Natural killer cell (primary cell): ENCODE results near the gene KBTBD7. TPM values are rescaled to one million over a fixed set of nuclear protein-coding genes. Genes with fewer than 3 reads are reported as not detected.

Source experiments
- ATAC-seq, 3 donors: fragments of 150-1000 bp in 2 of 3; fragments of 200-7000 bp in 1 of 3; cut with Tn5 transposase; 1 replicate in 1 of 3; 2 replicates in 2 of 3; pipeline ENCODE4 v1.10.0; 2021; ENCODE audit warnings: mild to moderate bottlenecking in 2 of 3, moderate library complexity in 2 of 3
- DNase-seq, 2 donors: peaks; one replicate each; pipeline versions ENCODE4 v3.0.0 to v3.0.0-alpha.2; 2013 to 2021; ENCODE audit warnings: mixed read lengths in 1 of 2
- H3K27ac ChIP-seq: one replicate; pipeline ENCODE4 v1.5.1; 2013; ENCODE audit warnings: mild to moderate bottlenecking, low read length
- H3K27me3 ChIP-seq: one replicate; pipeline ENCODE4 v1.6.1; 2013; ENCODE audit warnings: low read length; ENCODE audit not compliant: control insufficient read depth, insufficient read depth
- H3K36me3 ChIP-seq: one replicate; pipeline ENCODE4 v1.6.1; 2013; ENCODE audit warnings: low read length; ENCODE audit not compliant: control insufficient read depth, insufficient read depth
- H3K4me1 ChIP-seq: one replicate; pipeline ENCODE4 v1.6.1; 2013; ENCODE audit warnings: low read length; ENCODE audit not compliant: control insufficient read depth, insufficient read depth
- H3K4me3 ChIP-seq: one replicate; pipeline ENCODE4 v1.5.1; 2013; ENCODE audit warnings: low read length
- H3K9me3 ChIP-seq: one replicate; pipeline ENCODE4 v1.6.1; 2013; ENCODE audit warnings: low read length; ENCODE audit not compliant: control insufficient read depth, insufficient read depth
- H3K27ac Mint-ChIP-seq, 2 donors: one replicate each; pipeline ENCODE4 v1.8.0; 2022; ENCODE audit warnings: mild to moderate bottlenecking in 2 of 2, mixed read lengths in 2 of 2, moderate library complexity in 1 of 2
- H3K27me3 Mint-ChIP-seq, 2 donors: one replicate each; pipeline ENCODE4 v1.8.0; 2022; ENCODE audit warnings: low read depth in 2 of 2, mixed read lengths in 2 of 2
- H3K36me3 Mint-ChIP-seq: one replicate; pipeline ENCODE4 v1.8.0; 2022; ENCODE audit warnings: mixed read lengths
- H3K4me1 Mint-ChIP-seq, 2 donors: one replicate each; pipeline ENCODE4 v1.8.0; 2022; ENCODE audit warnings: mixed read lengths in 2 of 2
- H3K4me3 Mint-ChIP-seq: one replicate; pipeline ENCODE4 v1.8.0; 2022; ENCODE audit warnings: mild to moderate bottlenecking, moderate library complexity, mixed read lengths
- H3K9me3 Mint-ChIP-seq, 2 donors: one replicate each; pipeline ENCODE4 v1.8.0; 2022; ENCODE audit warnings: mixed read lengths in 2 of 2
- CTCF ChIP-seq: fragments of 200-600 bp; IDR thresholded peaks from one replicate; pipeline ENCODE4 v1.8.0; 2022; ENCODE audit warnings: antibody characterized with exemption
- WGBS: methylation state at CpG from one replicate; pipeline ENCODE4 v1.1.7; 2013; ENCODE audit warnings: missing lambda C conversion rate; ENCODE audit not compliant: insufficient coverage; 5-methylcytosine and 5-hydroxymethylcytosine counted together
- intact Hi-C: fragments of 100-400 bp; cut with micrococcal nuclease; formaldehyde crosslinking; loops from one replicate; pipeline ENCODE4 v1.14.2; 2022
- total RNA-seq, 4 donors: library from RNA; stranded (reverse); fragments of 120-200 nt in 1 of 4; gene quantifications; one replicate each; pipeline versions ENCODE4 v1.2.3 to v1.2.4, GENCODE V29; 2013 to 2022

KBTBD7 gene
- 1 to 10 TPM; 2.1 to 4.1 (median 3.8) TPM for total RNA-seq
- 6.9 TPM for total RNA-seq (2013)

GRCh38 chr13:41193919-41194824, at the start of gene KBTBD7:
Gene KBTBD7 (minus strand): TSS chr13:41194569. CDS start chr13:41194257, 312 bp downstream.
- peak; percentile 82 to 91 for DNase-seq
- Histone ChIP-seq H3K9me3 (no peaks in the 10 kb centered on the region), H3K27me3 (no peaks in the 10 kb centered on the region), H3K4me3 (peak within 1 kb of the TSS; percentile 59), H3K27ac (peak within 1 kb of the TSS; percentile 22), H3K36me3 (no peaks in the 10 kb centered on the region), H3K4me1 (peaks cover 12% of the 10 kb centered on the region)
- Mint-ChIP-seq H3K4me3 (peak within 1 kb of the TSS; percentile 97), H3K36me3 (no peaks in the 10 kb centered on the region), H3K9me3 (no peaks in the 10 kb centered on the region), H3K4me1 (peaks cover 26 to 28% of the 10 kb centered on the region in 2 donors), H3K27me3 (no peaks in the 10 kb centered on the region), H3K27ac (peak within 1 kb of the TSS; percentile 78 to 93)
- no peak for TF ChIP-seq CTCF
- peak; percentile 95 to 99 (median 98) for ATAC-seq
- intact Hi-C loops = loop anchor here (1.0 kb wide), 2 partner anchors 62 to 69 kb away; partner anchors contain the start of genes KBTBD6 and MTRF1
- WGBS = 15% methylated on average over 66 of the region's 66 CpGs

- intact Hi-C loops = no loop called here
- Mint-ChIP-seq H3K27ac (no peak overlapping the region), H3K4me1 (peaks cover 0 to 15% of the 10 kb centered on the region in 2 donors), H3K36me3 (no peaks in the 10 kb centered on the region), H3K9me3 (no peaks in the 10 kb centered on the region), H3K27me3 (no peaks in the 10 kb centered on the region), H3K4me3 (no peak overlapping the region)
- DNase-seq (no peak), ATAC-seq (no peak)
- Histone ChIP-seq H3K27me3 (no peaks in the 10 kb centered on the region), H3K27ac (no peak overlapping the region), H3K9me3 (no peaks in the 10 kb centered on the region), H3K36me3 (peaks cover 9% of the 10 kb centered on the region), H3K4me1 (no peaks in the 10 kb centered on the region), H3K4me3 (no peak overlapping the region)
- no peak for TF ChIP-seq CTCF
- WGBS = 95% methylated on average over 4 of the region's 4 CpGs
These were observed 47.3 kb upstream of the KBTBD7 start for GRCh38 chr13:41241626-41242025.

GRCh38 chr13:41236369-41236768, 42.0 kb upstream of the KBTBD7 start:
- Mint-ChIP-seq H3K4me1 (peaks cover 15% of the 10 kb centered on the region in 2 donors), H3K27ac (no peak overlapping the region), H3K36me3 (peaks cover 9% of the 10 kb centered on the region), H3K4me3 (no peak overlapping the region), H3K9me3 (no peaks in the 10 kb centered on the region), H3K27me3 (no peaks in the 10 kb centered on the region)
- 91% methylated on average over 1 of the region's 1 CpG for WGBS
- H3K4me1 ChIP-seq = peaks cover 3% of the 10 kb centered on the region
- DNase-seq = no peak
- H3K9me3 ChIP-seq = no peaks in the 10 kb centered on the region
- H3K36me3 ChIP-seq = peaks cover 16% of the 10 kb centered on the region
- H3K27ac ChIP-seq = no peak overlapping the region
- ATAC-seq = no peak
- H3K27me3 ChIP-seq = no peaks in the 10 kb centered on the region
- intact Hi-C loops = no loop called here
- no peak for TF ChIP-seq CTCF
- H3K4me3 ChIP-seq = no peak overlapping the region
